ENCODE measurements around the gene CLTB. TPM values are rescaled to one million over a fixed set of nuclear protein-coding genes. Genes with fewer than 3 reads are reported as not detected.

The CLTB gene
- total RNA-seq, 1 experiment from 2014 or later = 31.7 TPM

DNA sequence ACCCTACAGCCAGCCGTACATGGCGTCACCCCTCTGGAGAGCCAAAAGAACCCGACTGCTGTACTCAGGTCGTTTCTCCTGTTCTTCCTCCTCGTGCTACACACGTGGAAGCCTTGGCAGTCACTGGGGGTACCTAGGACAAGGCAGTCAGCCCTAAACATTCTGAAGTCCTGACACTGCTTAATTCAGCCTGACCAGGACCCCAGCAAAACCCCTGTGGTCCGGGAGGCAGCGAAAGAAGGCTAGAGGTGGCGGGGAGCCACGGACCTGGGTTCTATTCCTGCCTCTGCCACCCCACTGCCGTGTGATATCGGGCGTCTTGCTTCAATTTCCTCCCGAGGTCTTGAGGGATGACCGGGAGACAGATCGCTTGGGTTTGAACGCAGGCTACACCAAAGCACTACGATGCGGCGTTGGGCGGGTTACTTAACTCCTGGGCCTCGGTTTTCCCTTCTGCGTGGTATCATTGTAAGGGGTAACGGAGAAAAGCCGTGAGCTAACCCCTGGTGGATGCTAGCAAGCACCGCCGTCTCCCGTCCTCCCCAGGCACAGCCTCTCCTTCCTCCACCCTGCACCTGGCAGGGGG, 51.5 kb downstream of the CLTB start:
- no peaks in the 10 kb centered on the region for H3K27me3 ChIP-seq (ENCODE audit: low read length)
- H3K36me3 ChIP-seq (ENCODE audit: insufficient read depth, low read length) = no peaks in the 10 kb centered on the region
- no peaks in the 10 kb centered on the region for H3K9me3 ChIP-seq (ENCODE audit: low read length)
- H3K9me2 ChIP-seq (replicated peaks; ENCODE audit: insufficient read depth, low read length) = no peaks in the 10 kb centered on the region
- peaks cover 16% of the 10 kb centered on the region for H3K79me2 ChIP-seq (ENCODE audit: low read length)
- H3K4me1 ChIP-seq (ENCODE audit: low read length) = peaks cover 47% of the 10 kb centered on the region
- H3K9ac ChIP-seq (ENCODE audit: low read length) = peak overlapping the region; percentile 77
- H4K20me1 ChIP-seq (ENCODE audit: insufficient read depth, low read depth, low read length) = peaks cover 5% of the 10 kb centered on the region; the same call in 1 of the 2 replicates
- no peak for DNase-seq
- peak overlapping the region; percentile 85 for H3K4me2 ChIP-seq (ENCODE audit: low read depth, low read length, poor library complexity, severe bottlenecking)
- H2AFZ ChIP-seq (ENCODE audit: low read length) = peak overlapping the region; percentile 69; the same call in 1 of the 2 replicates
- no peak overlapping the region; the same call in 1 of the 2 replicates for H3K27ac ChIP-seq (ENCODE audit: low read length)
- peak overlapping the region; percentile 78 for H3K4me3 ChIP-seq (ENCODE audit: low read length)

DNA sequence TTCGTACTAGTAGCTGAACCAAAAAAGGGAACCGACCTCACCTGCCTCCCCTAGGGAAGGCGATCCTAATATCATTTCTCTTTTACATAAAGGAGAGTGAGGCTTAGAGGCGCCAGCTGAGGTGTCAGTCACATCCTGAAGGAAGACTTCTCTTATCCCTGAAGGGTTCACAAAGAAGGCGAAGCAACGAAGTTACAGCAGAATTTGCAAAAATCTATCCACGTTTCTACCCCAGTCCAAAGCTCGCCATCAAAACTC, 54.2 kb downstream of the CLTB start:
- Histone ChIP-seq H2AFZ (ENCODE audit: low read length) (peak overlapping the region; percentile 72; the same call in 1 of the 2 replicates), H3K36me3 (ENCODE audit: insufficient read depth, low read length) (peaks cover 10% of the 10 kb centered on the region; the same call in 1 of the 2 replicates), H3K79me2 (ENCODE audit: low read length) (peaks cover 38% of the 10 kb centered on the region), H4K20me1 (ENCODE audit: insufficient read depth, low read depth, low read length) (peaks cover 5% of the 10 kb centered on the region; the same call in 1 of the 2 replicates), H3K9ac (ENCODE audit: low read length) (peak overlapping the region; percentile 91), H3K4me2 (ENCODE audit: low read depth, low read length, poor library complexity, severe bottlenecking) (peak overlapping the region; percentile 91), H3K4me3 (ENCODE audit: low read length) (peak overlapping the region; percentile 91), H3K27ac (ENCODE audit: low read length) (peak overlapping the region; percentile 92), H3K27me3 (ENCODE audit: low read length) (no peaks in the 10 kb centered on the region), H3K4me1 (ENCODE audit: low read length) (peaks cover 51% of the 10 kb centered on the region), H3K9me3 (ENCODE audit: low read length) (no peaks in the 10 kb centered on the region), H3K9me2 (replicated peaks; ENCODE audit: insufficient read depth, low read length) (no peaks in the 10 kb centered on the region)
- DNase-seq = peak; percentile 87

DNA sequence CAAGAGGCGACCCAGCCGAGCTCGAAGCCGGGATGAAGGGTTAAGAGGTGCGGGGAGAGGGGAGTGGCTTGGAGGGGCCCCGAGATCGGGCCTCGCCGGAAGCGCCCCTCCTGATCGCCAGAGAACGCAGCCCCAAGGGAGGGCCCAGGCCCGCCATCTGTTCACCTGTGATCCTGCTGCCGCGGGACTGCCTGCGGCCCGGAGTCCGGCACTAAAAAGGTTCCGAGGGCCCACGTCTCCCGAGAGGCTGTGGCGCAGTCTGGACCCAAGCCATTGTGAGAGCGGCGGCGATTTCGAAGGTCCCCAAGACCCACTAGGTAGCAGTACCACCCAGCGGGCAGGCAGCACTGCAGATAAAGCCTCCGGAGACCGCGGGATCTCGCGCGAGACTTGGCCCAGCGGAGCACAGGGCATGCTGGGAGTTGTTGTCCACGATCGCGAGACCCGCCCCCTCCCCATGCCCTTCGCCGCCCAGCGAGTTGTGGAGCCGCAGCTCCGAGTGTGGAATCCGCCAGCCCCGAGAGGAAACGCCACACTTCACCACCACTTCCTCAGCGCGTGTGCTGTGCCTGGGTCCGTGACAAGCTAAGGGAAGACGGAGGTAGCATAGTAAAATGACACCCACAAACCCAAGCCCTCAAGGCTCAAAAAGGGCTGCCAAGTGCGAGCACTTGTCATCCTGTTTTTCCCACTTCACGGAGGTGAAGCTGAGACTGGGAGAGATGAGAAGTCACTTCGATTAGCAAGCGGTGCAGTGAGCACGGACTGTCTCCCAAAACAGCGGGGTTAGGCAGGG, 54.7 kb downstream of the CLTB start, which contains the start of gene KIAA1191:
Gene KIAA1191 (minus strand): TSS at position 328 of the 796 bp plus-strand sequence. CDS start 2,256 bp downstream, outside the sequence.
- no peaks in the 10 kb centered on the region for H3K9me3 ChIP-seq (ENCODE audit: low read length)
- H3K27ac ChIP-seq (ENCODE audit: low read length) = peak within 1 kb of the TSS; percentile 92
- peaks cover 7% of the 10 kb centered on the region; the same call in 1 of the 2 replicates for H4K20me1 ChIP-seq (ENCODE audit: insufficient read depth, low read depth, low read length)
- peaks cover 11% of the 10 kb centered on the region; the same call in 1 of the 2 replicates for H3K36me3 ChIP-seq (ENCODE audit: insufficient read depth, low read length)
- peak within 1 kb of the TSS; percentile 91 for H3K9ac ChIP-seq (ENCODE audit: low read length)
- H3K27me3 ChIP-seq (ENCODE audit: low read length) = no peaks in the 10 kb centered on the region
- peaks cover 43% of the 10 kb centered on the region for H3K79me2 ChIP-seq (ENCODE audit: low read length)
- H2AFZ ChIP-seq (ENCODE audit: low read length) = peak within 1 kb of the TSS; percentile 72; the same call in 1 of the 2 replicates
- H3K4me3 ChIP-seq (ENCODE audit: low read length) = peak within 1 kb of the TSS; percentile 91
- DNase-seq = peak; percentile 95
- no peaks in the 10 kb centered on the region for H3K9me2 ChIP-seq (replicated peaks; ENCODE audit: insufficient read depth, low read length)
- H3K4me2 ChIP-seq (ENCODE audit: low read depth, low read length, poor library complexity, severe bottlenecking) = peak within 1 kb of the TSS; percentile 91
- H3K4me1 ChIP-seq (ENCODE audit: low read length) = peaks cover 50% of the 10 kb centered on the region

DNA sequence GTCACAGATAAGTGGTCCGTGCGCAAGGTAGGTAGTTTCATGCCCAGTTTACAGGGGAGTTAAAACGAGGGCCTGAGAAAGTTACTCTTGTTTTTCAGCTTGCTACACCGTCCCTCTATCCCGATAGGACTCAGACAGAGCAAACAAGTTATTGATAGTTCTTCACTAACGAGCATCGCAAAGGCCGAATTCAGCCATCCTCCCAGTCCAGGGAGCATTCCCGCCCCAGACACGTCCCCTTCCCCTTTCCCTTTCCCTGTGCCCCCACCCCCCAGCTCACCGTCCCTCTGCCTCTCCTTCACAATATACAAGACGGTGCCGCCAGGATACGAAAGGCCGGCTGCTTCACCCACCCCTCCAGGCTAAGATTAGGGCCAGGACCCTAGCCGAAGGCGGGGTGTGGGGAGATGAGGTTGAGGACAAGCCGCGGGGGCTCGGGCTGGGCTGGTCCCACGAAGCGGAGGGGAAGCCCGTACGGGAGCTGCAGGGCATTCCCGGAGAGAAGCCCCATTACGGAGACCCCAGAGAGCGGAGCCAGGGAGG, 55.4 kb downstream of the CLTB start:
- no peak for DNase-seq
- Histone ChIP-seq H3K4me1 (ENCODE audit: low read length) (peaks cover 44% of the 10 kb centered on the region), H2AFZ (ENCODE audit: low read length) (peak overlapping the region; percentile 72; the same call in 1 of the 2 replicates)

DNA sequence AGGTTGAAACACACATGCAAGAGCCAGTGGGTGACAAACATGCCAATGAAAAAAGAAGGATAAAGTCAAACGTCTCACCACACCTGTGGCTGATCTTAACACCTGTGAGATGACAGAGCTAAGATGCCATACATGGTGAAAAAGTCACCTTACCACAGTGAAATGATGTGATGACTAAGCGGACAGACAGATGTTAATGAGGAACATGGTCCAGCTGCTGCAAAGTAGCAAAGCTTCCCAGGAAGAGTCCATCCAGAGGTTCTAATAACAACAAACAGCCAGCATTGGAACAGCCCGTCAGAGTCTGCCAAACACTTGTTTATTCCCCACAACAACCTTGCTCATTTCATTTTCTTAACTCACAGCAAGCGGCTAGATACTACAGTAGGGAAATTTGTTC, 56.7 kb downstream of the CLTB start:
- peaks cover 32% of the 10 kb centered on the region for H3K4me1 ChIP-seq (ENCODE audit: low read length)
- no peaks in the 10 kb centered on the region for H3K27me3 ChIP-seq (ENCODE audit: low read length)
- H3K9me2 ChIP-seq (replicated peaks; ENCODE audit: insufficient read depth, low read length) = no peaks in the 10 kb centered on the region
- H3K36me3 ChIP-seq (ENCODE audit: insufficient read depth, low read length) = peaks cover 26% of the 10 kb centered on the region; the same call in 1 of the 2 replicates
- H4K20me1 ChIP-seq (ENCODE audit: insufficient read depth, low read depth, low read length) = peaks cover 21% of the 10 kb centered on the region; the same call in 1 of the 2 replicates
- peak overlapping the region; percentile 91 for H3K4me2 ChIP-seq (ENCODE audit: low read depth, low read length, poor library complexity, severe bottlenecking)
- H3K9ac ChIP-seq (ENCODE audit: low read length) = no peak overlapping the region
- no peaks in the 10 kb centered on the region for H3K9me3 ChIP-seq (ENCODE audit: low read length)
- DNase-seq = no peak
- peaks cover 62% of the 10 kb centered on the region for H3K79me2 ChIP-seq (ENCODE audit: low read length)
- no peak overlapping the region for H2AFZ ChIP-seq (ENCODE audit: low read length)
- peak overlapping the region; percentile 91; the same call in 1 of the 2 replicates for H3K4me3 ChIP-seq (ENCODE audit: low read length)
- no peak overlapping the region for H3K27ac ChIP-seq (ENCODE audit: low read length)

More for the DNA sequence above, 55.4 kb downstream of the CLTB start:
- Histone ChIP-seq H3K9ac (ENCODE audit: low read length) (peak overlapping the region; percentile 91), H3K9me3 (ENCODE audit: low read length) (no peaks in the 10 kb centered on the region), H3K79me2 (ENCODE audit: low read length) (peaks cover 50% of the 10 kb centered on the region), H4K20me1 (ENCODE audit: insufficient read depth, low read depth, low read length) (peaks cover 13% of the 10 kb centered on the region; the same call in 1 of the 2 replicates), H3K27ac (ENCODE audit: low read length) (peak overlapping the region; percentile 92), H3K9me2 (replicated peaks; ENCODE audit: insufficient read depth, low read length) (no peaks in the 10 kb centered on the region), H3K27me3 (ENCODE audit: low read length) (no peaks in the 10 kb centered on the region), H3K4me2 (ENCODE audit: low read depth, low read length, poor library complexity, severe bottlenecking) (peak overlapping the region; percentile 91), H3K36me3 (ENCODE audit: insufficient read depth, low read length) (peaks cover 17% of the 10 kb centered on the region; the same call in 1 of the 2 replicates), H3K4me3 (ENCODE audit: low read length) (peak overlapping the region; percentile 91)

DNA sequence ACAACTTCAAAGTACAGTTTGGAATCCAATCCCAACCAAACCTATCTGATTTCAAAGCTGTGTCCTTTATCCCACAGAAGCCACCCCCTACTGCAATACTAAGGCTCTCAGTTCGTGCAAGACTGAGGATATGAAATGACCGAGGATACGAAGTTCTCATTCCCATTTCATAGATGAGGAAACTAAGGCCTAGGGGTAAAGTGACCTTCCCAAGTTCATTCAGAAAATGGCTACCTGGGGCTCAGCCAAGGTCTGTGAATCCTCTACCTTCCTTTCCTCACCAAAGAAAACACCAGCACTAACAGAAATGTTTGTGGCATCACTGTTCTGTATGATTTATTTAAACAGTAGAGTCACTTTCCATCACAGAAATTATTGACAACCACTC, 60.2 kb downstream of the CLTB start:
- Histone ChIP-seq H3K9me2 (replicated peaks; ENCODE audit: insufficient read depth, low read length) (no peaks in the 10 kb centered on the region), H3K27ac (ENCODE audit: low read length) (no peak overlapping the region), H3K9ac (ENCODE audit: low read length) (no peak overlapping the region), H3K9me3 (ENCODE audit: low read length) (no peaks in the 10 kb centered on the region), H3K4me2 (ENCODE audit: low read depth, low read length, poor library complexity, severe bottlenecking) (no peak overlapping the region), H3K27me3 (ENCODE audit: low read length) (no peaks in the 10 kb centered on the region), H2AFZ (ENCODE audit: low read length) (no peak overlapping the region), H3K4me3 (ENCODE audit: low read length) (no peak overlapping the region), H3K4me1 (ENCODE audit: low read length) (peaks cover 10% of the 10 kb centered on the region; the same call in 1 of the 2 replicates), H4K20me1 (ENCODE audit: insufficient read depth, low read depth, low read length) (peaks cover 27% of the 10 kb centered on the region; the same call in 1 of the 2 replicates), H3K79me2 (ENCODE audit: low read length) (peaks cover 93% of the 10 kb centered on the region), H3K36me3 (ENCODE audit: insufficient read depth, low read length) (peaks cover 43% of the 10 kb centered on the region; the same call in 1 of the 2 replicates)
- DNase-seq = no peak

DNA sequence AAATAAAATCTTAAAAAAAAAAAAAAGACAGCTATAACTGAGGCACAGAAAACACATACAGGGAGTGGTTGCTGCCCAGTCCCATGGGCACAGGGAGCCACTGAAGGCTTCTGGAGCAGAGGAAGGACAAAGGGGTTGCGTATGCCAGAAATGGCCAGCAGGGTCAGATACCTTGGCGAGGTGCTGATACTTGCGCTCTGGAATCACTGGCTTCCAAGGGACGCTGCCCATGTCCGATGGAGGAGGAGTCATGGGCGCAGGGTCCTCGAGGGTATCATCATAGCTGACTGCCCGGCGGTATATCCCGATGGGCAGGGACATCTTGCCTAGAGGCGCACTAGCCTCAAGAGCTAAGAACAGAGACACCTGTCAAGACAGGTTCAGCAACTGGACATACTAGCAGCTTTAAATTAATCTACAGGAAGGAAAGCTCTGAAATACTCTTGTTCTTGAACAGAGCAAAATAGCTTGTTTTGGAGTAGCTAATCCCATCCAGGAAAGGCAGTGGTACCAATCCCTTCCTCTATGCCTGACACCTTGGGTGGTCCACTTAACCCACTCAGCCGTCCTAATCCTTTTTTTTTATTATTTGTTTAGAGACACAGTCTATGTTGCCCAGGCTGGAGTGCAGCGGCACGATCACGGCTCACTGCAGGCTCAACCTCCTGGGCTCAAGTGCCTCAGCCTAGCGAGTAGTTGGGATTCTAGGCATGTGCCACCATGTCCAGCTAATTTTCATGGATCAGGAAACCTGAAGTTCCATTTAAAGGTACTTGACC, 60.8 kb downstream of the CLTB start:
- no peaks in the 10 kb centered on the region for H3K9me3 ChIP-seq (ENCODE audit: low read length)
- peaks cover 10% of the 10 kb centered on the region; the same call in 1 of the 2 replicates for H3K4me1 ChIP-seq (ENCODE audit: low read length)
- no peak overlapping the region for H3K4me2 ChIP-seq (ENCODE audit: low read depth, low read length, poor library complexity, severe bottlenecking)
- H4K20me1 ChIP-seq (ENCODE audit: insufficient read depth, low read depth, low read length) = peaks cover 22% of the 10 kb centered on the region; the same call in 1 of the 2 replicates
- no peaks in the 10 kb centered on the region for H3K9me2 ChIP-seq (replicated peaks; ENCODE audit: insufficient read depth, low read length)
- H3K36me3 ChIP-seq (ENCODE audit: insufficient read depth, low read length) = peaks cover 45% of the 10 kb centered on the region; the same call in 1 of the 2 replicates
- H3K27ac ChIP-seq (ENCODE audit: low read length) = no peak overlapping the region
- H3K9ac ChIP-seq (ENCODE audit: low read length) = no peak overlapping the region
- H3K27me3 ChIP-seq (ENCODE audit: low read length) = no peaks in the 10 kb centered on the region
- H3K4me3 ChIP-seq (ENCODE audit: low read length) = no peak overlapping the region
- peaks cover 90% of the 10 kb centered on the region for H3K79me2 ChIP-seq (ENCODE audit: low read length)
- no peak for DNase-seq
- H2AFZ ChIP-seq (ENCODE audit: low read length) = no peak overlapping the region

Data from Karpas-422 (cell line).